BJ (cell line): Measurements from ENCODE around the gene NOS1AP. TPM values are rescaled to one million over a fixed set of nuclear protein-coding genes. Genes with fewer than 3 reads are reported as not detected.
"Not testable (repeated sequence)": the region's sequence is repeated elsewhere in the genome, so short reads cannot be mapped to it uniquely, and the experiment has no call there.

Experiments
- CTCF ChIA-PET: fragments of 350-600 bp; formaldehyde crosslinking; extraction: SDS; loops from one replicate; lab custom pipeline; 2021; ENCODE audit warnings: antibody characterized with exemption, inconsistent platforms; lab: Yijun Ruan, JAX
- POLR2A ChIA-PET: fragments of 300-600 bp; sonication (Branson Sonifier 250); formaldehyde crosslinking; extraction: SDS; loops from one replicate; lab custom pipeline; 2021; ENCODE audit warnings: antibody characterized with exemption; lab: Charles Lee
- DNase-seq: peaks from one replicate; pipeline ENCODE4 v3.0.0-alpha.2; 2011; ENCODE audit warnings: low read depth
- H3K27me3 ChIP-seq: 2 replicates; pipeline ENCODE4 v1.6.0; 2011; ENCODE audit warnings: low read length; ENCODE audit not compliant: control insufficient read depth, insufficient read depth
- H3K36me3 ChIP-seq: 2 replicates; pipeline ENCODE4 v1.5.1; 2011; ENCODE audit warnings: low read length; ENCODE audit not compliant: control insufficient read depth, insufficient read depth
- H3K4me3 ChIP-seq: 2 replicates; pipeline ENCODE4 v1.5.1; 2011; ENCODE audit warnings: low read depth, mild to moderate bottlenecking, control low read depth, low read length
- CTCF ChIP-seq: IDR thresholded peaks from 2 replicates; pipeline ENCODE4 v1.5.1; 2011; ENCODE audit warnings: low read depth, mild to moderate bottlenecking, control low read depth, inconsistent platforms, low read length, moderate library complexity; ENCODE audit not compliant: insufficient read depth
- polyA plus RNA-seq: library from polyadenylated mRNA; depleted of rRNA; stranded (reverse); fragments of >200 nt; gene quantifications from 2 replicates; pipeline ENCODE4 v1.2.3, GENCODE V29; 2011

Gene NOS1AP
- polyA plus RNA-seq, 1 experiment, result 0.50 TPM

GRCh38 chr1:162195567-162195966 is 126.1 kb downstream of the NOS1AP start:
- ChIA-PET CTCF (no interaction called here), POLR2A (no interaction called here)
- DNase-seq, result no peak

DNA sequence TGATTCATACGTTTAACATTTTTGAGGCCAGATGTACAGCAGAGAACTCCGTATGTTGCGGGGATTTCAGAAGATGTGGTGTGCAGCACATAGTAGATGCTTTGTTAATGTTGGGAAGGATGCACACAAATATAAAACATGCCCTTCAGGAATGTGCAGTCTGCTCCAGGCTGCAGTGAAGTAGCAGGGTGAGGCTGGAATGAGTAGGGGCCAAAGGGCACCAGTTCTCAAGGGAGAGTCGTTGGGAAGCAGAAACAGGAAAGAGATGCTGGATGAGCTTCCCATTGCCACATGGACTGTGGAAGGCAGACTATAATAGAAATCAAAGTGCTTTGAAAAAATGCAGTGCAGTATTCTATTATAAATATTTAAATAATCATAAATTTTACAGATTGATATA is 126.9 kb downstream of the NOS1AP start:
- no peak for TF ChIP-seq CTCF
- DNase-seq, result no peak
- no peak overlapping the region for H3K4me3 ChIP-seq
- ChIA-PET POLR2A (no interaction called here), CTCF (no interaction called here)
- no peaks in the 10 kb centered on the region for H3K27me3 ChIP-seq
- H3K36me3 ChIP-seq, result no peaks in the 10 kb centered on the region

More at GRCh38 chr1:162195567-162195966, 126.1 kb downstream of the NOS1AP start:
- no peaks in the 10 kb centered on the region for H3K27me3 ChIP-seq
- H3K36me3 ChIP-seq, result no peaks in the 10 kb centered on the region
- no peak for TF ChIP-seq CTCF
- H3K4me3 ChIP-seq, result no peak overlapping the region

GRCh38 chr1:162197041-162197531 is 127.6 kb downstream of the NOS1AP start:
- ChIA-PET POLR2A (no interaction called here), CTCF (no interaction called here)
- no peaks in the 10 kb centered on the region for H3K36me3 ChIP-seq
- no peak overlapping the region for H3K4me3 ChIP-seq
- H3K27me3 ChIP-seq, result no peaks in the 10 kb centered on the region
- DNase-seq, result no peak
- TF ChIP-seq CTCF, result no peak

- no peak overlapping the region for H3K4me3 ChIP-seq
- DNase-seq, result no peak
- no peaks in the 10 kb centered on the region for H3K27me3 ChIP-seq
- CTCF ChIA-PET, result interaction anchor here (0.5 kb wide), 1 partner anchor 100 kb away, joined by 3 read pairs; no protein-coding TSS in a partner anchor
- TF ChIP-seq CTCF, result no peak
- no peaks in the 10 kb centered on the region for H3K36me3 ChIP-seq
- POLR2A ChIA-PET, result no interaction called here
These were observed 128.3 kb downstream of the NOS1AP start for GRCh38 chr1:162197615-162198421.

DNA sequence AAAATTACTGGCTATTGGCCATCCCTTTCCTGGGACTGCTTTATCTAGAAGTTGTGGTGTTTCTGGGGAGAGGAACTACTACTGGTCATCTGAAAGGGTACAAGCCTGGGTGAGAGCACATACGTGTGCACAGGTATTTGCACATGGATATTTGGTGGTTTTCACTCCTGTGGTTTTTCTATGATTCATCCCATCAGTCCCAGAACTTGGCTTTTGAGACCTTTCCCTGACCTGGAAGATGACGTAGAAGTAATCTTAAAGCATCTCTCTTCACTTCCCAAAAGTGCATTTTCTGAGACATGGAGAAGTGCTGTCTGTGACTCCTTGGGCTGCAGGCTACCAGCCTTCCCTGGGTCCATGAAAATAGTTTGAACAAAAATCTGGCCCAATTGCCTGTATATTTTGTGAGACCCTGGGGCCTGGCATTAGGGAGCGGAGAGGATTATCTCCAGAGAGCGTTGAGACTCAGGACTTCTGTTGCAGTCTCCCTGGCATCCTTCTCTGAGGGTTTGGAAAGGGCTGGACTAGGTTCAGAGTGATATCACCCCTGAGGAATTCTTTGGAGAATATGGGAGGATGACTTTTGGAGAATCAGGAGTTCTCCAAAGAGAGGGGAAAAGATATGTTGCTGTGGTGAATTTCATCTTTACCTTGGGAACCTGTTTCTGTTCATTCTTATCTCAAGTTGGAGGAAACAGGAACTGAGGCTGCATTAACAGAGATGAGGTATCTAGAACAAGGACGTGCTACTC is 130.8 kb downstream of the NOS1AP start:
- ChIA-PET POLR2A (no interaction called here), CTCF (no interaction called here)
- no peak for TF ChIP-seq CTCF
- Histone ChIP-seq H3K36me3 (no peaks in the 10 kb centered on the region), H3K27me3 (no peaks in the 10 kb centered on the region), H3K4me3 (no peak overlapping the region)
- no peak for DNase-seq

- CTCF ChIA-PET, DNase-seq, POLR2A ChIA-PET, H3K27me3 ChIP-seq, H3K4me3 ChIP-seq, H3K36me3 ChIP-seq: not testable (repeated sequence)
These were observed 131.6 kb downstream of the NOS1AP start for GRCh38 chr1:162201062-162201461.
